ENCODE data around the gene TGFBR2.

GRCh38 chr3:30611613-30612436 lies 5.4 kb downstream of the TGFBR2 start:
- TF ChIP-seq CTCF (IDR thresholded peaks at IDR 0.05; ENCODE audit: low read depth, low read length) (no peak), EZH2phosphoT487 (IDR thresholded peaks at IDR 0.05; ENCODE audit: low read depth) (no peak)
